Ovary (tissue), 9 donors: ENCODE results near the gene PSMB10. TPM values are rescaled to one million over a fixed set of nuclear protein-coding genes. Genes with fewer than 3 reads are reported as not detected.

Source experiments
- DNase-seq, 5 donors: peaks; one replicate each; pipeline ENCODE4 v3.0.0-alpha.2; 2019 to 2020
- H3K27ac ChIP-seq, 2 donors: fragments of 200-600 bp; one replicate each; pipeline versions ENCODE4 v1.5.1 to v1.8.0; 2019 to 2022
- H3K27me3 ChIP-seq: fragments of 200-600 bp; one replicate; pipeline ENCODE4 v1.8.0; 2022
- H3K36me3 ChIP-seq: fragments of 200-600 bp; sonication (generic); one replicate; pipeline ENCODE4 v1.5.1; 2019
- H3K4me1 ChIP-seq: one replicate; pipeline ENCODE4 v1.8.1; 2013; ENCODE audit warnings: mild to moderate bottlenecking, moderate library complexity; ENCODE audit not compliant: insufficient read depth
- H3K4me3 ChIP-seq: fragments of 200-600 bp; sonication (generic); one replicate; pipeline ENCODE4 v1.5.1; 2017
- H3K9me3 ChIP-seq, 2 donors: fragments of 200-600 bp in 1 of 2; sonication (generic) in 1 of 2; one replicate each; pipeline versions ENCODE4 v1.5.1 to v1.8.1; 2013 to 2019; ENCODE audit warnings: mild to moderate bottlenecking in 1 of 2, moderate library complexity in 1 of 2
- EP300 ChIP-seq: sonication (generic); formaldehyde crosslinking; IDR thresholded peaks from one replicate; pipeline ENCODE4 v1.6.1; 2017; ENCODE audit warnings: antibody characterized with exemption
- POLR2A ChIP-seq: fragments of 450-650 bp; IDR thresholded peaks from one replicate; pipeline ENCODE4 v1.6.1; 2017; ENCODE audit warnings: antibody characterized with exemption, mild to moderate bottlenecking, moderate library complexity
- WGBS, 3 donors: extraction: QIAGEN DNeasy Blood & Tissue Kit in 1 of 3; methylation state at CpG; one replicate each; pipeline versions ENCODE4 v1.1.5 to v1.1.7; 2013 to 2017; 5-methylcytosine and 5-hydroxymethylcytosine counted together
- intact Hi-C, 4 donors: fragments of 100-400 bp; cut with DNase I; formaldehyde crosslinking; loops; one replicate each; pipeline versions ENCODE4 v1.11.0 to v1.15.1; 2022 to 2023
- polyA plus RNA-seq, 2 donors: library from polyadenylated mRNA; stranded (reverse); fragments of 200-250 nt in 1 of 2; fragments of 350-450 nt in 1 of 2; fragmentation: Illumina TruSeq in 1 of 2; extraction: RNeasy Lipid Tissue Mini Kit (QIAGEN cat#74804) in 1 of 2; gene quantifications; one replicate each; pipeline ENCODE4 v1.2.3, GENCODE V29; 2013 to 2014
- total RNA-seq, 7 donors: library from RNA; depleted of rRNA in 2 of 7; stranded (reverse); fragments of >200 nt in 2 of 7; fragmentation: NEBNext Ultra II Directional in 3 of 7; extraction: Animal tissue kit (Norgen Biotek cat#: 25700) in 3 of 7; gene quantifications; one replicate each; pipeline versions ENCODE4 v1.1.0 to v1.2.4, GENCODE V29; 2016 to 2023
- TF ChIP-seq, protein P1 (sequence below), 3 donors: fragments of 450-650 bp in 2 of 3; fragments of 200-600 bp in 1 of 3; IDR thresholded peaks; one replicate each; pipeline versions ENCODE4 v1.5.1 to v1.8.0; 2016 to 2022; ENCODE audit warnings: antibody characterized with exemption in 3 of 3, mild to moderate bottlenecking in 1 of 3
- donor health status: DM: no; HTN: no; CAD: no; lungs with moderate emphysema.
- donor health status: DM: no; HTN: no; CAD: no.
- donor health status: Bipolar disorder and iron deficiency.
- donor health status: DM: yes; HTN: yes; CAD: no.
- donor health status: DM: no; HTN: no; CAD: no.
- donor health status: DM: yes; HTN: yes; CAD: no.

The PSMB10 gene
- total and polyA plus RNA-seq, 9 donors = 5.8 to 64.4 (median 50.8) TPM

DNA sequence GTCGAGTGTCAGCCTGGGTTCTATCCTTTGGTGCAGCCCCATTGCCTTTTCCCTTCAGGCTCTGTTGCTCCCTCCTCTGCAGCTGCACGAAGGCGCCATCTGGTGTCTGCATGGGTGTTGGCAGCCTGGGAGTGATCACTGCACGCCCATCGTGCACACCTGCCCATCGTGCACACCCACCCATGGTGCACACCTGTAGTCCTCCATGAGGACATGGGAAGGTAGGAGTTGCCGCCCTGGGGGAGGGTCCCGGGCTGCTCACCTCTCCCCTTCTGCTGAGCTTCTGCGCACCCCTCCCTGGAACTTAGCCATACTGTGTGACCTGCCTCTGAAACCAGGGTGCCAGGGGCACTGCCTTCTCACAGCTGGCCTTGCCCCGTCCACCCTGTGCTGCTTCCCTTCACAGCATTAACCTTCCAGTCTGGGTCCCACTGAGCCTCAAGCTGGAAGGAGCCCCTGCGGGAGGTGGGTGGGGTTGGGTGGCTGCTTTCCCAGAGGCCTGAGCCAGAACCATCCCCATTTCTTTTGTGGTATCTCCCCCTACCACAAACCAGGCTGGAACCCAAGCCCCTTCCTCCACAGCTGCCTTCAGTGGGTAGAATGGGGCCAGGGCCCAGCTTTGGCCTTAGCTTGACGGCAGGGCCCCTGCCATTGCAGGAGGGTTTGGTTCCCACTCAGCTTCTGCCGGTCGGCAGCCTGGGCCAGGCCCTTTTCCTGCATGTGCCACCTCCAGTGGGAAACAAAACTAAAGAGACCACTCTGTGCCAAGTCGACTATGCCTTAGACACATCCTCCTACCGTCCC, 7.9 kb downstream of the PSMB10 start:
- peaks cover 7% of the 10 kb centered on the region for H3K4me1 ChIP-seq
- intact Hi-C loops = loop anchor here in 3 of 4 donors (5.0 kb wide), 3 partner anchors 46 to 406 kb away; partner anchors contain the start of gene NRN1L (in 3 of the 3)
- H3K27ac ChIP-seq = no peak overlapping the region
- H3K9me3 ChIP-seq = no peaks in the 10 kb centered on the region
- DNase-seq = peak; percentile 60 to 80 (median 75)
- TF ChIP-seq POLR2A (no peak), EP300 (no peak)
- TF ChIP-seq, protein P1, sequence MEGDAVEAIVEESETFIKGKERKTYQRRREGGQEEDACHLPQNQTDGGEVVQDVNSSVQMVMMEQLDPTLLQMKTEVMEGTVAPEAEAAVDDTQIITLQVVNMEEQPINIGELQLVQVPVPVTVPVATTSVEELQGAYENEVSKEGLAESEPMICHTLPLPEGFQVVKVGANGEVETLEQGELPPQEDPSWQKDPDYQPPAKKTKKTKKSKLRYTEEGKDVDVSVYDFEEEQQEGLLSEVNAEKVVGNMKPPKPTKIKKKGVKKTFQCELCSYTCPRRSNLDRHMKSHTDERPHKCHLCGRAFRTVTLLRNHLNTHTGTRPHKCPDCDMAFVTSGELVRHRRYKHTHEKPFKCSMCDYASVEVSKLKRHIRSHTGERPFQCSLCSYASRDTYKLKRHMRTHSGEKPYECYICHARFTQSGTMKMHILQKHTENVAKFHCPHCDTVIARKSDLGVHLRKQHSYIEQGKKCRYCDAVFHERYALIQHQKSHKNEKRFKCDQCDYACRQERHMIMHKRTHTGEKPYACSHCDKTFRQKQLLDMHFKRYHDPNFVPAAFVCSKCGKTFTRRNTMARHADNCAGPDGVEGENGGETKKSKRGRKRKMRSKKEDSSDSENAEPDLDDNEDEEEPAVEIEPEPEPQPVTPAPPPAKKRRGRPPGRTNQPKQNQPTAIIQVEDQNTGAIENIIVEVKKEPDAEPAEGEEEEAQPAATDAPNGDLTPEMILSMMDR (IDR thresholded peaks at IDR 0.05) = peak; percentile 64 to 74 (median 70)
- H3K4me3 ChIP-seq = no peak overlapping the region
- no peaks in the 10 kb centered on the region for H3K36me3 ChIP-seq
- H3K27me3 ChIP-seq = no peaks in the 10 kb centered on the region
- 48 to 53% (median 49%) methylated on average over 16 of the region's 16 CpGs for WGBS, 3 donors

DNA sequence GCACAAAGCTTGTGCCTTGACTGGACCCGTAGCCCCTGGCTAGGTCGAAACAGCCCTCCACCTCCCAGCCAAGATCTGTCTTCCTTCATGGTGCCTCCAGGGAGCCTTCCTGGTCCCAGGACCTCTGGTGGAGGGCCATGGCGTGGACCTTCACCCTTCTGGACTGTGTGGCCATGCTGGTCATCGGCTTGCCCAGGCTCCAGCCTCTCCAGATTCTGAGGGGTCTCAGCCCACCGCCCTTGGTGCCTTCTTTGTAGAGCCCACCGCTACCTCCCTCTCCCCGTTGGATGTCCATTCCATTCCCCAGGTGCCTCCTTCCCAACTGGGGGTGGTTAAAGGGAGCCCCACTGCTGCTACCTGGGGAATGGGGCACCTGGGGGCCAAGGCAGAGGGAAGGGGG, 8.5 kb downstream of the PSMB10 start:
- TF ChIP-seq EP300 (no peak), POLR2A (no peak)
- TF ChIP-seq, protein P1 (IDR thresholded peaks at IDR 0.05) = no peak
- no peak for DNase-seq
- Histone ChIP-seq H3K4me3 (no peak overlapping the region), H3K27ac (no peak overlapping the region), H3K27me3 (no peaks in the 10 kb centered on the region), H3K4me1 (peaks cover 7% of the 10 kb centered on the region), H3K36me3 (no peaks in the 10 kb centered on the region), H3K9me3 (no peaks in the 10 kb centered on the region)
- 73 to 81% (median 78%) methylated on average over 7 of the region's 7 CpGs for whole genome bisulfite sequencing, 3 donors
- intact Hi-C loops = loop anchor here in 3 of 4 donors (5.0 kb wide), 3 partner anchors 46 to 406 kb away; partner anchors contain the start of gene NRN1L (in 3 of the 3)

DNA sequence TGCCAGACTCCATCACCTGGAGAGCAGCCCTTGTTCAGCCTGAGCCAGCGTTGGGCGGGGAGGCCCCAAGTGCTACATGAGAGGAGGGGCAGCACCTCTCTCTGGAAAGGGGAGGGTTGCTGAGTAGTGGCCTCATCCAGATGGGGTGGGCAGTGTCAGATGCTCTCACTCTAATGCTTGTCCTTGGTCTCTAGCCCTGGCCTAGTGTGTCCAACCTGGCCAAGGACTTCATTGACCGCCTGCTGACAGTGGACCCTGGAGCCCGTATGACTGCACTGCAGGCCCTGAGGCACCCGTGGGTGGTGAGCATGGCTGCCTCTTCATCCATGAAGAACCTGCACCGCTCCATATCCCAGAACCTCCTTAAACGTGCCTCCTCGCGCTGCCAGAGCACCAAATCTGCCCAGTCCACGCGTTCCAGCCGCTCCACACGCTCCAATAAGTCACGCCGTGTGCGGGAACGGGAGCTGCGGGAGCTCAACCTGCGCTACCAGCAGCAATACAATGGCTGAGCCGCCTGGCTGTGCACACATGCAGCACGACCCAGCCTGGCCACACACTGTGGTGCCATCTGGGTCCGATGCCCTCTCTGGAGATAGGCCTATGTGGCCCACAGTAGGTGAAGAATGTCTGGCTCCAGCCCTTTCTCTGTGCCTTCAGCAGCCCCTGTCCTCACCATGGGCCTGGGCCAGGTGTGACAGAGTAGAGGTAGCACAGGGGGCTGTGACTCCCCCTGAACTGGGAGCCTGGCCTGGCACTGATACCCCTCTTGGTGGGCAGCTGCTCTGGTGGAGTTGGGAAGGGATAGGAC, 9.3 kb downstream of the PSMB10 start:
- Histone ChIP-seq H3K36me3 (no peaks in the 10 kb centered on the region), H3K9me3 (no peaks in the 10 kb centered on the region), H3K27me3 (no peaks in the 10 kb centered on the region), H3K4me3 (no peak overlapping the region), H3K4me1 (peaks cover 7% of the 10 kb centered on the region), H3K27ac (no peak overlapping the region)
- TF ChIP-seq POLR2A (no peak), EP300 (no peak)
- TF ChIP-seq, protein P1 (IDR thresholded peaks at IDR 0.05) = no peak
- no peak for DNase-seq
- 86 to 89% (median 88%) methylated on average over 22 of the region's 22 CpGs for WGBS, 3 donors
- intact Hi-C loops = loop anchor here in 3 of 4 donors (5.0 kb wide), 3 partner anchors 45 to 405 kb away; partner anchors contain the start of gene NRN1L (in 3 of the 3)

DNA sequence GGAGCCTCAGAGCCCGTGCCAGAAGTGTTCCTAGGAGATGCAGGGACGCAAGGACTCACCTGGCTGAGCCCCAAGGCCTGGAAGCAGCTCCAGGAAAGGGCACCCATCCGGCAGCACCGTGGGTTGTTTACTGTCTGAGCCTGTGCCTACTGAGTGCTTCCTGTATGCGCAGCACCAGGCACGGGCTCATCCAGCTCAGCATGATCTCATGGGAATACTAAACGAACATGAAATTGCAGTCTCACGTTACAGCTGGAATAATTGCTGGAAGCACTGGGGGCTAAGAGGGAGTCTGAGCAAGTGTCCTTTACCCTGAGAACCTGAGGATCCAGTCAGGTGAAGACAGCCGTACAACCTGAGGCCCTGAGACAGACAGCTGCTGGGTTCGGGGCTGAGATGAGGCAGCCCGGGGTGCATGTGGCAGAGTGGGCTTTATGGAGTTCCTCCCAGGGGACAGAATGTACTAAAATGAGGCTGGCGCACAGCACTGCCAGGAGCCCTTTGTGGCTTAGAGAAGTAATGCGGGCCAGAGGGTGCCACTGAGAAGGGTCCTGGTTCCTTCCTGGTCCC, 10.4 kb downstream of the PSMB10 start:
- 59 to 63% (median 62%) methylated on average over 13 of the region's 13 CpGs for WGBS, 3 donors
- intact Hi-C loops = loop anchor here in 3 of 4 donors (5.0 kb wide), 3 partner anchors 44 to 404 kb away; partner anchors contain the start of gene NRN1L (in 3 of the 3)
- Histone ChIP-seq H3K27me3 (no peaks in the 10 kb centered on the region), H3K36me3 (no peaks in the 10 kb centered on the region), H3K9me3 (no peaks in the 10 kb centered on the region), H3K4me1 (peaks cover 2% of the 10 kb centered on the region), H3K4me3 (no peak overlapping the region), H3K27ac (no peak overlapping the region)
- DNase-seq = no peak
- TF ChIP-seq EP300 (no peak), POLR2A (no peak)
- TF ChIP-seq, protein P1 (IDR thresholded peaks at IDR 0.05) = no peak
